Ectodermal cell (in vitro differentiated cells): ENCODE results near the gene OTUD4.
"Not testable (repeated sequence)": the region's sequence is repeated elsewhere in the genome, so short reads cannot be mapped to it uniquely, and the experiment has no call there.

Experiments used
- H3K27ac ChIP-seq: 2 replicates; pipeline ENCODE4 v1.7.0; 2013; ENCODE audit warnings: mild to moderate bottlenecking, low read depth, low read length; ENCODE audit not compliant: insufficient read depth, poor library complexity, severe bottlenecking
- H3K27me3 ChIP-seq: 2 replicates; pipeline ENCODE4 v1.7.0; 2013; ENCODE audit warnings: mild to moderate bottlenecking, low read length; ENCODE audit not compliant: insufficient read depth, control insufficient read depth, poor library complexity, severe bottlenecking
- H3K36me3 ChIP-seq: one replicate; pipeline ENCODE4 v1.7.0; 2013; ENCODE audit warnings: low read length; ENCODE audit not compliant: control insufficient read depth, insufficient read depth
- H3K4me1 ChIP-seq: one replicate; pipeline ENCODE4 v1.7.0; 2013; ENCODE audit warnings: low read length; ENCODE audit not compliant: control insufficient read depth, insufficient read depth
- H3K4me3 ChIP-seq: 2 replicates; pipeline ENCODE4 v1.7.0; 2013; ENCODE audit warnings: low read depth, low read length, control low read depth; ENCODE audit not compliant: insufficient read depth
- H3K9me3 ChIP-seq: 2 replicates; pipeline ENCODE4 v1.7.0; 2013; ENCODE audit warnings: mild to moderate bottlenecking, low read length, moderate library complexity; ENCODE audit not compliant: control insufficient read depth
- WGBS, 2 experiments: methylation state at CpG; one replicate each; pipeline ENCODE4 v1.1.7; 2013; ENCODE audit warnings: missing lambda C conversion rate in 2 of 2; 5-methylcytosine and 5-hydroxymethylcytosine counted together

The OTUD4 gene

DNA sequence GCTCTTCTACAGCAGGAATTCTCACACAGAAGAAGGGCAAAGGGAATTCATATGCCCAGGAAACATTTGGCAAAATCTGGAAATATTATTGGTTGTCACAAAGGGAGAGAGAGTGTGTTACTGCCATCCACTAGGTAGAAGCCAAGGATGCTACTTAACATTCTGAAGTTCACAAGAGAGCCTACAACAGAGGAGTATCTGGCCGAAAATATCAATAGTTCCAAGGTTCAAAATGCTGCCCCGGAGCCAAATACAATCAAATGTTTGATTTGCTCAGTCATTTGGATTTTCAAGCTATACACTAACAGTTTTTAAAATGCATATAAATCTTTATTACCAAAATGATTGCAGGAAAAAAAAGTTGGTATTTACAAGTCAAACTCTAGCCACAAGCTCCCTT is 18.8 kb downstream of the OTUD4 start:
- H3K4me3 ChIP-seq, result no peak overlapping the region
- 45 to 48% methylated on average over 2 of the region's 2 CpGs for WGBS, 2 experiments

DNA sequence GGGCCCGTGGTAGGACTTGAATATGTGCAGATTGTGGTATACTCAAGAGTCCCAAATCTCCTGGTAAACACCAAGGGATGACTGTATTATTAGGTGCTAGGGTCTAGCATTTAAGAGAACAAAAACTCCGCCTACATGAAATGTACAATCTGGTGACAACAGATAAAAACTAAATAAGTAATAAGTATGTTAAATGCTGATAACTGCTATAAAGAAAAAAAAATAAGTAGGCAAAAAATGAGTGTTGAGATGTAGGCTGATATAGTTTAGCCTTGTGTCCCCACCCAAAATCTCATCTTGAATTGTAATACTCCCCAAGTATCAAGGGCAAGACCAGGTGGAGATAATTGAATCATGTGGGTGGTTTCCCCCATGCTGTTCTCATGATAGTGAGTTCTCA is 23.4 kb downstream of the OTUD4 start:
- Histone ChIP-seq H3K4me3 (no peak overlapping the region), H3K4me1 (no peaks in the 10 kb centered on the region), H3K9me3 (no peaks in the 10 kb centered on the region), H3K27me3 (no peaks in the 10 kb centered on the region), H3K36me3 (peaks cover 12% of the 10 kb centered on the region), H3K27ac (no peak overlapping the region)
- 92 to 100% methylated on average over 1 of the region's 2 CpGs for WGBS, 2 experiments

More for the DNA sequence above, 18.8 kb downstream of the OTUD4 start:
- H3K4me1 ChIP-seq, result no peaks in the 10 kb centered on the region
- H3K27me3 ChIP-seq, result no peaks in the 10 kb centered on the region
- H3K27ac ChIP-seq, result no peak overlapping the region
- H3K36me3 ChIP-seq, result peaks cover 18% of the 10 kb centered on the region
- no peaks in the 10 kb centered on the region for H3K9me3 ChIP-seq

DNA sequence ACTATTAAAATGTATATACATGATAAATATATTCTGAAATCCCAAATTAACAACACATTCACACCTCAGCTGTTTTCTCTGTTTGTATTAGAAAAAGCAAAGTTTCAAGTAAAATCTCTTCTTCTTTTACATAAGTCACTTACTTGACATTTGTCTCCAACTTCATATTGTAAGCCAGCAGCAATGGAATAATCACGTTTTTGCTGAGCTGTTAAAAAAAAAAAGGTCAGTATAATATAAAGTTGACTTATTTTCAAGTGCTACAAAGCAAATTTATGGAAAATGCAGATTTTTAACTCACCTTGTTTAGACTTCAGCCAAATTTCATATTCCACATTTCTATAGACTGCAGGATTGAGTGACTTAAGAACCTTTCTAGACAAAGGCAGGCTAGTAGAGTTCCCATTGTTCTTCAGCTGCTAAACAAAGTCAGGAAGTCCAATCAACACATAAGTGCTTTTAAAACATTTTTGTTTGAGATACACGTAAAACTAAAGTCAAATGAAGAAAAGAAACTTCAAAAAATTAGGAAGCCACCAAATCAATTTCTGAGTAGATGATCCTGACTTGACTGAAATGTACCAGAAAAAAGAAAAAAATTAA is 25.0 kb downstream of the OTUD4 start:
- no peaks in the 10 kb centered on the region for H3K4me1 ChIP-seq
- no peaks in the 10 kb centered on the region for H3K9me3 ChIP-seq
- H3K36me3 ChIP-seq, result no peaks in the 10 kb centered on the region
- 86 to 100% methylated on average over 2 of the region's 2 CpGs for WGBS, 2 experiments
- no peaks in the 10 kb centered on the region for H3K27me3 ChIP-seq
- no peak overlapping the region for H3K27ac ChIP-seq
- no peak overlapping the region for H3K4me3 ChIP-seq

DNA sequence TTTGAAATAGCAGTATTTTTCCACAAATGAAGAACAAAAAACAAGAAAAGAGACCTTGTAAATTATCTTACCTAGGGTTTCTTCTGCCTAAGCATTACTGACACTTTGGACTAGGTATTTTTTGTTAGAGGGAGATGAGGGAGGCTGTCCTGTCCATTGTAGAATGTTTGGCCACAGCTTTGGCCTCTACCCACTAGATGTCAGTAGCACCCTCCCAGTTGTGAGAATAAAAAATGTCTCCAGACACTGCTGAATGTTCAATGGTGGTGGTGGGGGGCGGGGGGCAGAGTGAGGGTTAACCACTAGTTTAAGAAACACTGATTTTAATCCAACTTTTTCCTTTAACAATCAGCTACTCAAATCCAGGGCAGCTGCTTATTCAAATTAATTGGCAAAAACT is 25.8 kb downstream of the OTUD4 start:
- Histone ChIP-seq H3K27me3 (no peaks in the 10 kb centered on the region), H3K4me1 (no peaks in the 10 kb centered on the region), H3K27ac (no peak overlapping the region), H3K4me3 (no peak overlapping the region), H3K9me3 (no peaks in the 10 kb centered on the region), H3K36me3 (peaks cover 6% of the 10 kb centered on the region)
- 93% methylated on average over 1 of the region's 1 CpG; no CpG with 5 or more reads in 1 of the 2 experiments for WGBS, 2 experiments

DNA sequence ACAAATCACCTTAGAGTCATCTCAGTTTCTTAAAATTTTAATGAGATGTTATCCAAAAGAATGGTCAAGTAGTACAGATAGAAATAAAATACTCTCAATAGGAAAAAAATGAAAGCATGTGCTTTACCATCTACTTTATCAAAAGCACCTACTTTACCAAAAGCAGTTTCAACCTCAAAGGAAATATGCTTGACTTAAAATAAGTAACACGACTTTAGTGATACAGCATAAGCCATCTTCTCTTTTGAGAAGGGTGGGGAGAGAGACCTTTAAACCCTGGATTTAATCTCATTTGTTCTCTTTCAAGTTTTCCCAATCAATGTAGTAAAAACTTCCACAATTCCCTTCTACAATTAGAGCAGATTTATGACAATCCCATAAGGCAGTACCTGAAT is 26.5 kb downstream of the OTUD4 start:
- no peak overlapping the region for H3K27ac ChIP-seq
- H3K4me3 ChIP-seq, result no peak overlapping the region
- H3K4me1 ChIP-seq, result no peaks in the 10 kb centered on the region
- H3K36me3 ChIP-seq, result peaks cover 11% of the 10 kb centered on the region
- H3K27me3 ChIP-seq, result no peaks in the 10 kb centered on the region
- 91 to 100% methylated on average over 1 of the region's 1 CpG for WGBS, 2 experiments
- H3K9me3 ChIP-seq, result no peaks in the 10 kb centered on the region

DNA sequence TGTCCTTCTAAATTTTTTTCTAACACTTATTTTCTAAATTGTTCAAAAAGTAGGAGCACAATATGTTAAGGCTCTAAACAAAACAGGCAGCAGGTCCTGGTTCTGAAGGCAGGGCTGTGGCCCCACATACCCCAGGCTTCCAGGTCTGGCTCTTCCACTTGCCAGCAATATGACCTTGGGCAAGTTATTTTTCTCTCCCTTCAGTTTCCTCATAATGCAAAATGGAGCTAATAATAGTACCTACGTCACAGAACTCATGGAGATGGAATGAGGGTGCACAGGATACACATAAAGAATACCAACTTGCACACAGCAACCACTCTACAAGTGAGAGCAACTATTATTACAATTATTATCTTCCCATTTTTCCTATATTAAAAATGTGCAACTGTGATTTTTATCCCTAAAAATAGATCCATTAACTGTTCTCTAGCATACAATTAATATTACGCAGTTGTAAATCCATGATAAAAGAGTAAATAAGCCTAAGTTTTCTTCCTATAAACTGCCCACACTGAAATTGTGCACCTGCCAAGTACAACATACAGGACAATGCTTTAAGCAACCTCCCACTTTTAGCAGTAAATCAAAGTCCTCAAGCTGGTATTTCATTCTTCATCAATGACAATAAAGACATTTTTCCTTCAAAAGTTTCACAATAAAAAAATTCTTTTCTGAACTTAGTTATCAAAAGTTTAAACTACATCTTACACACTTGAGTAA is 27.0 kb downstream of the OTUD4 start:
- H3K36me3 ChIP-seq, result peaks cover 13% of the 10 kb centered on the region

DNA sequence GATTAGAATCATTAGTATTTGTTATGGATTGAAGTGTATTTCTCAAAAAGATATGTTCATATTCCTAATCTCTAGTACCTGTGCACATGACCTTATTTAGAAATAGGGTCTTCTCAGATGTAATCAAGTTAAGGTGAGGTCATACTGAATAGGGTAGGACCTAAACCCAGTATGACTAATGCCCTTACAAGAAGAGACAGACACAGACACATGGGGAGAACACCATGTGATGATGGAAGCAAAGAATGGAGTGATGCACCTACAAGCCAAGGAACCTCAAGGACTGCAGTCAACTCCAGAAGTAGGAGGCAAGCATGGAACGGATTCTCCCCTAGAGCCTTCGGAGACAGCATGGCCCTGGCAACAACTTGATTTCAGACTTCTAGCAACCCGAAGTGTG is 31.4 kb downstream of the OTUD4 start:
- no peaks in the 10 kb centered on the region for H3K4me1 ChIP-seq
- WGBS, 2 experiments, result 96 to 97% methylated on average over 3 of the region's 3 CpGs
- H3K36me3 ChIP-seq, result peaks cover 35% of the 10 kb centered on the region

More for the DNA sequence above, 27.0 kb downstream of the OTUD4 start:
- Histone ChIP-seq H3K27ac (no peak overlapping the region), H3K9me3 (no peaks in the 10 kb centered on the region), H3K27me3 (no peaks in the 10 kb centered on the region), H3K4me1 (no peaks in the 10 kb centered on the region), H3K4me3 (no peak overlapping the region)
- WGBS, 2 experiments, result 87 to 98% methylated on average over 2 of the region's 2 CpGs

DNA sequence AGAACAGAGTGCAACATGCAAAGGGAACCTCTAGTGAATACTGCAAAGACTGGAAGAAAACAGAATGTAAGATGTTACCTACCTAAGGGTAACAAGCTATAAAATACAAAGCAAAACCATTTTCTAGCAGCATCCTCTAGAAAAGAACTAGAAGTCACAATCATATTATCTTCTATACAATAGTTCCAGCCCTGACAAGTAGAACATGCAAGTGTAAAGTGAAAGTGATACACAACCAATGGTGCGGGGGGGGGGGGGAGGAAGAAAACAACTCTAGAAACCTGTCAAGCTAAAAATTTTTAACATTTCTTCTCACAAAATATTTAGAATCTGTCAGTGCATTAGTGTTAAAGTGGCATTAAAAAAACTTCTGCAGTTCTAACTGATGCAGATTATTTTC is 44.2 kb downstream of the OTUD4 start:
- H3K4me3 ChIP-seq, H3K4me1 ChIP-seq, H3K9me3 ChIP-seq, H3K27me3 ChIP-seq, H3K27ac ChIP-seq: not testable (repeated sequence)
- H3K36me3 ChIP-seq, result peaks cover 12% of the 10 kb centered on the region
- WGBS, 2 experiments, result no CpG with 5 or more reads among the region's 1 CpG

More for the DNA sequence above, 31.4 kb downstream of the OTUD4 start:
- Histone ChIP-seq H3K9me3 (no peaks in the 10 kb centered on the region), H3K4me3 (no peak overlapping the region), H3K27me3 (no peaks in the 10 kb centered on the region), H3K27ac (no peak overlapping the region)

DNA sequence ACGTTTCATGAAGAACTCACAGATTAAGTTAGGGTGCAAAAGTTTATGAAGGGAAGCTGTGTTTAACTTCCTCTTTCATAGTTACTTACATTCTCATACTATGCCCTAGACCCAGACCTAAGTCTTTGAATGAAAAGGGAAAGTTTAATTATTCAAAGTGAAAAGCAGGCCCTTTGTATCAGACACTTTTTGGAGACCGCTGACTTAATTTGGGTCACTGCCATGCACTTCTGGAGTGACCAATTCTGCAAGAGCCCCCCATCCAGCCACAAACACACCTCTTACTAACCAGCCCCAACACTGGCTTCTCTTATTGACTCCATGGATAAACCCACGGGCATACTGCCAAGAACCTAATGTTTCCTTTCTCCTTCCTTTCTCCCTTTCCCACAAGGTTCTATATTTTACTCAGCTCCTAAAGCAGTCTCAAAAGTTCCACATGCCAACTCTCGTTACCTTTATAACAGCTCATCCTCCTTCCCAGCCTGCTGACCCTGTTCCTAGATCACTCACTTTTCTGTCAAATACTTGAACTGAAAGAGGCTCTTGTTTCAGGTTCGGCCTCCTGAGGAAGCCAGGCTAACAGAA is 47.8 kb downstream of the OTUD4 start:
- WGBS, 2 experiments, result 88 to 93% methylated on average over 3 to 5 of the region's 5 CpGs
- no peaks in the 10 kb centered on the region for H3K9me3 ChIP-seq
- no peaks in the 10 kb centered on the region for H3K27me3 ChIP-seq
- no peak overlapping the region for H3K4me3 ChIP-seq
- no peak overlapping the region for H3K27ac ChIP-seq
- no peaks in the 10 kb centered on the region for H3K36me3 ChIP-seq
- no peaks in the 10 kb centered on the region for H3K4me1 ChIP-seq

DNA sequence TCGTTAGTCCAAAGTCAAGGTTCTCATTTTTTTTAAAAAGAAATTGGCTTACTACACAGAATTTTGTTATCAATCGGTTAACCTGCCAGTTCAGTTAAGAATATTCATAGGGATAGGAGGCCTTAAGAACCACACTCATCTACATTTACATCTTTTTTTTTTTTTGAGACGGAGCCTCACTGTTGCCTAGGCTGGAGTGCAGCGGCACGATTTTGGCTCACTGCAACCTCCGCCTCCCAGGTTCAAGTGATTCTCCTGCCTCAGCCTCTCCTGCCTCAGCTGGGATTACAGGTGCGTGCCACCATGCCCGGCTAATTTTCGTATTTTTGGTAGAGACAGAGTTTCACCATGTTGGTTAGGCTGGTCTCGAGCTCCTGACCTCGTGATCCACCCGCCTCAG is 48.5 kb downstream of the OTUD4 start:
- Histone ChIP-seq H3K36me3 (no peaks in the 10 kb centered on the region), H3K27me3 (no peaks in the 10 kb centered on the region), H3K9me3 (no peaks in the 10 kb centered on the region), H3K27ac (no peak overlapping the region), H3K4me3 (no peak overlapping the region), H3K4me1 (no peaks in the 10 kb centered on the region)
- WGBS, 2 experiments, result 90 to 95% methylated on average over 11 to 12 of the region's 12 CpGs
